Neural cell (in vitro differentiated cells): ENCODE measurements around the gene COP1. TPM values are rescaled to one million over a fixed set of nuclear protein-coding genes. Genes with fewer than 3 reads are reported as not detected.

Experiments used
- H2AFZ ChIP-seq: fragments of 200-600, 300-800 bp; sonication (generic), shearing (Covaris generic); 2 replicates; pipeline ENCODE4 v1.6.0; 2014; ENCODE audit warnings: low read depth, mild to moderate bottlenecking, antibody characterized with exemption, low read length, moderate library complexity
- H3F3A ChIP-seq: fragments of 200-600 bp; shearing (Covaris generic); 2 replicates; pipeline ENCODE4 v1.6.1; 2016; ENCODE audit warnings: mild to moderate bottlenecking, moderate library complexity, mixed read lengths, antibody characterized with exemption, low read length; ENCODE audit not compliant: insufficient read depth, poor library complexity, severe bottlenecking
- H3K27ac ChIP-seq: fragments of 200-600, 300-800 bp; sonication (generic), shearing (Covaris generic); 2 replicates; pipeline ENCODE4 v1.5.1; 2014; ENCODE audit warnings: mild to moderate bottlenecking, low read length, moderate library complexity
- H3K27me3 ChIP-seq: fragments of 300-800, 200-600 bp; sonication (generic), shearing (Covaris generic); 2 replicates; pipeline ENCODE4 v1.6.0; 2014; ENCODE audit warnings: mild to moderate bottlenecking, low read depth, low read length, moderate library complexity; ENCODE audit not compliant: insufficient read depth
- H3K36me3 ChIP-seq: fragments of 300-800, 200-600 bp; sonication (generic), shearing (Covaris generic); 2 replicates; pipeline ENCODE4 v1.5.1; 2014; ENCODE audit warnings: mild to moderate bottlenecking, antibody characterized with exemption, low read length, moderate library complexity; ENCODE audit not compliant: insufficient read depth
- H3K4me2 ChIP-seq: fragments of 300-800, 200-600 bp; sonication (generic), shearing (Covaris generic); 2 replicates; pipeline ENCODE4 v1.6.0; 2014; ENCODE audit warnings: mild to moderate bottlenecking, low read length
- H3K4me3 ChIP-seq: fragments of 300-800, 200-600 bp; sonication (generic), shearing (Covaris generic); 2 replicates; pipeline ENCODE4 v1.5.1; 2014; ENCODE audit warnings: mild to moderate bottlenecking, low read length, moderate library complexity
- H3K79me2 ChIP-seq: fragments of 200-600 bp; shearing (Covaris generic); replicated peaks from 2 replicates; pipeline ENCODE4 v1.6.0; 2014; ENCODE audit warnings: mild to moderate bottlenecking, low read length, moderate library complexity; ENCODE audit not compliant: insufficient read depth
- H3K9ac ChIP-seq: fragments of 300-800, 200-600 bp; sonication (generic), shearing (Covaris generic); 2 replicates; pipeline ENCODE4 v1.6.1; 2016; ENCODE audit warnings: mild to moderate bottlenecking, low read length, mixed read lengths
- H3K9me2 ChIP-seq: fragments of 200-600 bp; shearing (Covaris generic); 2 replicates; pipeline ENCODE4 v1.6.1; 2016; ENCODE audit warnings: mild to moderate bottlenecking, low read length, mixed read lengths; ENCODE audit not compliant: insufficient read depth
- H3K9me3 ChIP-seq: fragments of 200-600, 300-800 bp; sonication (generic), shearing (Covaris generic); 2 replicates; pipeline ENCODE4 v1.6.1; 2016; ENCODE audit warnings: mild to moderate bottlenecking, mixed run types, low read length, moderate library complexity, mixed read lengths
- H4K20me1 ChIP-seq: fragments of 200-600 bp; shearing (Covaris generic); 2 replicates; pipeline ENCODE4 v1.6.1; 2016; ENCODE audit warnings: mild to moderate bottlenecking, mixed run types; ENCODE audit not compliant: insufficient read depth
- EP300 ChIP-seq: fragments of 450-650 bp; conservative IDR thresholded peaks from 2 replicates; pipeline ENCODE4 v1.6.1; 2014; ENCODE audit warnings: antibody characterized with exemption, mild to moderate bottlenecking, moderate library complexity; ENCODE audit not compliant: poor library complexity, severe bottlenecking
- EZH2 ChIP-seq: fragments of 200-600, 300-800 bp; shearing (Covaris generic), sonication (generic); IDR thresholded peaks from 2 replicates; pipeline ENCODE4 v1.6.1; 2014; ENCODE audit warnings: antibody characterized with exemption, low read length, borderline replicate concordance, mild to moderate bottlenecking; ENCODE audit not compliant: insufficient read depth, poor library complexity, severe bottlenecking
- MXI1 ChIP-seq: fragments of 450-650 bp; conservative IDR thresholded peaks from 2 replicates; pipeline ENCODE4 v1.6.1; 2014; ENCODE audit warnings: antibody characterized with exemption, mild to moderate bottlenecking; ENCODE audit not compliant: poor library complexity, severe bottlenecking
- POLR2AphosphoS5 ChIP-seq: IDR thresholded peaks from 2 replicates; pipeline ENCODE4 v1.6.1; 2012
- RAD21 ChIP-seq: fragments of 450-650 bp; conservative IDR thresholded peaks from 2 replicates; pipeline ENCODE4 v1.6.1; 2014; ENCODE audit warnings: antibody characterized with exemption, mild to moderate bottlenecking, moderate library complexity
- SMC3 ChIP-seq: fragments of 450-650 bp; conservative IDR thresholded peaks from 2 replicates; pipeline ENCODE4 v1.6.1; 2014; ENCODE audit warnings: antibody characterized with exemption, mild to moderate bottlenecking, moderate library complexity; ENCODE audit not compliant: poor library complexity
- TAF1 ChIP-seq: IDR thresholded peaks from 2 replicates; pipeline ENCODE4 v1.6.1; 2012; ENCODE audit warnings: low read depth
- polyA plus RNA-seq: library from polyadenylated mRNA; depleted of rRNA; stranded (reverse); fragments of >200 nt; gene quantifications from 2 replicates; pipeline ENCODE4 v1.2.3, GENCODE V29; 2014
- TF ChIP-seq, protein P1 (sequence below): fragments of 450-650 bp; IDR thresholded peaks from 2 replicates; pipeline ENCODE4 v1.5.1; 2014; ENCODE audit warnings: antibody characterized with exemption, mild to moderate bottlenecking, moderate library complexity; ENCODE audit not compliant: poor library complexity, severe bottlenecking
- TF ChIP-seq, protein P2 (sequence below): IDR thresholded peaks from 2 replicates; pipeline ENCODE4 v1.6.1; 2012; ENCODE audit warnings: borderline replicate concordance

The COP1 gene
- polyA plus RNA-seq, 1 donor from 2014 or later: 72.3 TPM

GRCh38 chr1:176244851-176245250, 37.8 kb upstream of the COP1 start:
- Histone ChIP-seq H3K9me2 (no peaks in the 10 kb centered on the region), H3F3A (no peaks in the 10 kb centered on the region), H3K36me3 (no peaks in the 10 kb centered on the region), H4K20me1 (no peaks in the 10 kb centered on the region), H3K4me2 (no peak overlapping the region), H3K27ac (no peak overlapping the region), H3K9ac (no peak overlapping the region), H3K9me3 (no peaks in the 10 kb centered on the region), H3K27me3 (no peaks in the 10 kb centered on the region), H3K4me3 (no peak overlapping the region), H2AFZ (no peak overlapping the region), H3K79me2 (no peaks in the 10 kb centered on the region)
- no peak for TF ChIP-seq MXI1
- TF ChIP-seq, protein P1, sequence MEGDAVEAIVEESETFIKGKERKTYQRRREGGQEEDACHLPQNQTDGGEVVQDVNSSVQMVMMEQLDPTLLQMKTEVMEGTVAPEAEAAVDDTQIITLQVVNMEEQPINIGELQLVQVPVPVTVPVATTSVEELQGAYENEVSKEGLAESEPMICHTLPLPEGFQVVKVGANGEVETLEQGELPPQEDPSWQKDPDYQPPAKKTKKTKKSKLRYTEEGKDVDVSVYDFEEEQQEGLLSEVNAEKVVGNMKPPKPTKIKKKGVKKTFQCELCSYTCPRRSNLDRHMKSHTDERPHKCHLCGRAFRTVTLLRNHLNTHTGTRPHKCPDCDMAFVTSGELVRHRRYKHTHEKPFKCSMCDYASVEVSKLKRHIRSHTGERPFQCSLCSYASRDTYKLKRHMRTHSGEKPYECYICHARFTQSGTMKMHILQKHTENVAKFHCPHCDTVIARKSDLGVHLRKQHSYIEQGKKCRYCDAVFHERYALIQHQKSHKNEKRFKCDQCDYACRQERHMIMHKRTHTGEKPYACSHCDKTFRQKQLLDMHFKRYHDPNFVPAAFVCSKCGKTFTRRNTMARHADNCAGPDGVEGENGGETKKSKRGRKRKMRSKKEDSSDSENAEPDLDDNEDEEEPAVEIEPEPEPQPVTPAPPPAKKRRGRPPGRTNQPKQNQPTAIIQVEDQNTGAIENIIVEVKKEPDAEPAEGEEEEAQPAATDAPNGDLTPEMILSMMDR: no peak
- no peak for TF ChIP-seq EZH2
- TF ChIP-seq POLR2AphosphoS5: no peak
- no peak for TF ChIP-seq RAD21

DNA sequence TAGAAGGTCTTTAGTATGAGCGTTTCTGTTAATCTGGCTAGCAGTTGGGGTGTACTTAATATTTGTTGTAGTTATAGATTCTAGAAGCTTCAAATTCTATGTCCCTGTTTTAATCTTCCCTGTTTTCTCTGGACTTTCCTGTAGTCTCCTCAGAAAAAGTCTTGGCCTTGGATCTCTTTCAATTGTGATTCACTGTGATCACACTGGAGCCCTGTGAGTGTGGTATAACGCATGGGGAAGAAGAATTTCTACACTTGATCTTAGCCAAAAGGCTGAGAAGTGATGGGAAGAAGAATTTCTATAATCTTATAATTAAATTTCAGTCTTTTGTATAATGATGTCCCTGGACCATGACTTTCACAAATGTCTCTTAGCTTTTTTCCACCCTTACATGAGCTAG, 36.7 kb upstream of the COP1 start:
- no peaks in the 10 kb centered on the region for H3K27me3 ChIP-seq
- no peak overlapping the region for H3K9ac ChIP-seq
- H3K9me2 ChIP-seq: no peaks in the 10 kb centered on the region
- TF ChIP-seq, protein P1: no peak
- no peak for TF ChIP-seq SMC3
- no peak for TF ChIP-seq EZH2
- TF ChIP-seq MXI1: no peak
- no peak for TF ChIP-seq TAF1
- no peak for TF ChIP-seq POLR2AphosphoS5
- TF ChIP-seq EP300: no peak
- no peak for TF ChIP-seq RAD21
- TF ChIP-seq, protein P2, sequence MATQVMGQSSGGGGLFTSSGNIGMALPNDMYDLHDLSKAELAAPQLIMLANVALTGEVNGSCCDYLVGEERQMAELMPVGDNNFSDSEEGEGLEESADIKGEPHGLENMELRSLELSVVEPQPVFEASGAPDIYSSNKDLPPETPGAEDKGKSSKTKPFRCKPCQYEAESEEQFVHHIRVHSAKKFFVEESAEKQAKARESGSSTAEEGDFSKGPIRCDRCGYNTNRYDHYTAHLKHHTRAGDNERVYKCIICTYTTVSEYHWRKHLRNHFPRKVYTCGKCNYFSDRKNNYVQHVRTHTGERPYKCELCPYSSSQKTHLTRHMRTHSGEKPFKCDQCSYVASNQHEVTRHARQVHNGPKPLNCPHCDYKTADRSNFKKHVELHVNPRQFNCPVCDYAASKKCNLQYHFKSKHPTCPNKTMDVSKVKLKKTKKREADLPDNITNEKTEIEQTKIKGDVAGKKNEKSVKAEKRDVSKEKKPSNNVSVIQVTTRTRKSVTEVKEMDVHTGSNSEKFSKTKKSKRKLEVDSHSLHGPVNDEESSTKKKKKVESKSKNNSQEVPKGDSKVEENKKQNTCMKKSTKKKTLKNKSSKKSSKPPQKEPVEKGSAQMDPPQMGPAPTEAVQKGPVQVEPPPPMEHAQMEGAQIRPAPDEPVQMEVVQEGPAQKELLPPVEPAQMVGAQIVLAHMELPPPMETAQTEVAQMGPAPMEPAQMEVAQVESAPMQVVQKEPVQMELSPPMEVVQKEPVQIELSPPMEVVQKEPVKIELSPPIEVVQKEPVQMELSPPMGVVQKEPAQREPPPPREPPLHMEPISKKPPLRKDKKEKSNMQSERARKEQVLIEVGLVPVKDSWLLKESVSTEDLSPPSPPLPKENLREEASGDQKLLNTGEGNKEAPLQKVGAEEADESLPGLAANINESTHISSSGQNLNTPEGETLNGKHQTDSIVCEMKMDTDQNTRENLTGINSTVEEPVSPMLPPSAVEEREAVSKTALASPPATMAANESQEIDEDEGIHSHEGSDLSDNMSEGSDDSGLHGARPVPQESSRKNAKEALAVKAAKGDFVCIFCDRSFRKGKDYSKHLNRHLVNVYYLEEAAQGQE: no peak
- H3K9me3 ChIP-seq: no peaks in the 10 kb centered on the region
- no peak overlapping the region for H2AFZ ChIP-seq
- no peak overlapping the region for H3K4me3 ChIP-seq
- no peaks in the 10 kb centered on the region for H3K79me2 ChIP-seq
- H3K4me2 ChIP-seq: no peak overlapping the region
- no peaks in the 10 kb centered on the region for H3K36me3 ChIP-seq
- H4K20me1 ChIP-seq: no peaks in the 10 kb centered on the region
- H3K27ac ChIP-seq: no peak overlapping the region
- no peaks in the 10 kb centered on the region for H3F3A ChIP-seq
